ENCODE data around the gene GCLC.
"Not testable (repeated sequence)": the region's sequence is repeated elsewhere in the genome, so short reads cannot be mapped to it uniquely, and the experiment has no call there.

Gene GCLC

GRCh38 chr6:53544470-53545308 lies at the start of gene GCLC:
Gene GCLC (minus strand): TSS chr6:53545101. CDS start chr6:53544645, 456 bp downstream.
- DNase-seq = peak; percentile 88

- no peak for DNase-seq
These were observed 49.7 kb upstream of the GCLC start for GRCh38 chr6:53594596-53594995.

GRCh38 chr6:53593001-53593488 lies 48.1 kb upstream of the GCLC start:
- DNase-seq = no peak

GRCh38 chr6:53591873-53592272 lies 47.0 kb upstream of the GCLC start:
- DNase-seq = no peak

- no peak for DNase-seq
These were observed 44.1 kb upstream of the GCLC start for GRCh38 chr6:53588816-53589509.

GRCh38 chr6:53587291-53587690 lies 42.4 kb upstream of the GCLC start:
- DNase-seq = no peak

GRCh38 chr6:53585208-53585900 lies 40.5 kb upstream of the GCLC start:
- no peak for DNase-seq

- DNase-seq = no peak
These were observed 39.8 kb upstream of the GCLC start for GRCh38 chr6:53584726-53585125.

- DNase-seq = no peak
These were observed 38.5 kb upstream of the GCLC start for GRCh38 chr6:53583451-53583850.

- no peak for DNase-seq
These were observed 38.1 kb upstream of the GCLC start for GRCh38 chr6:53582963-53583362.

- DNase-seq = no peak
These were observed 37.0 kb upstream of the GCLC start for GRCh38 chr6:53581856-53582255.

- no peak for DNase-seq
These were observed 36.4 kb upstream of the GCLC start for GRCh38 chr6:53581173-53581773.

GRCh38 chr6:53579338-53579737 lies 34.4 kb upstream of the GCLC start:
- DNase-seq = no peak

GRCh38 chr6:53578371-53578770 lies 33.5 kb upstream of the GCLC start:
- DNase-seq = no peak

- DNase-seq = no peak
These were observed 28.4 kb upstream of the GCLC start for GRCh38 chr6:53573299-53573698.

GRCh38 chr6:53572379-53572778 lies 27.5 kb upstream of the GCLC start:
- DNase-seq = not testable (repeated sequence)

GRCh38 chr6:53568776-53569616 lies 24.1 kb upstream of the GCLC start:
- no peak for DNase-seq

GRCh38 chr6:53567701-53568100 lies 22.8 kb upstream of the GCLC start:
- no peak for DNase-seq

- no peak for DNase-seq
These were observed 21.9 kb upstream of the GCLC start for GRCh38 chr6:53566755-53567154.

- DNase-seq = no peak
These were observed 21.0 kb upstream of the GCLC start for GRCh38 chr6:53565886-53566285.

GRCh38 chr6:53564401-53565065 lies 19.6 kb upstream of the GCLC start:
- no peak for DNase-seq

Data from activated CD4-positive, CD25-positive, alpha-beta regulatory T cell treated with anti-CD3 and anti-CD28 coated beads, Interleukin-2, amount 50 U/mL, for 72 hours (primary cell).